B cell (primary cell): ENCODE data around the gene UBQLN4.

Experiments
- EZH2 ChIP-seq: IDR thresholded peaks from 2 replicates; pipeline ENCODE4 v1.6.1; 2012; ENCODE audit warnings: borderline replicate concordance, low read depth, mild to moderate bottlenecking, moderate library complexity, low read length; ENCODE audit not compliant: insufficient read depth, poor library complexity, severe bottlenecking
- TF ChIP-seq, protein P1 (sequence below): fragments of 200-600 bp; IDR thresholded peaks from one replicate; pipeline ENCODE4 v1.8.0; 2022; ENCODE audit warnings: antibody characterized with exemption, mild to moderate bottlenecking

DNA sequence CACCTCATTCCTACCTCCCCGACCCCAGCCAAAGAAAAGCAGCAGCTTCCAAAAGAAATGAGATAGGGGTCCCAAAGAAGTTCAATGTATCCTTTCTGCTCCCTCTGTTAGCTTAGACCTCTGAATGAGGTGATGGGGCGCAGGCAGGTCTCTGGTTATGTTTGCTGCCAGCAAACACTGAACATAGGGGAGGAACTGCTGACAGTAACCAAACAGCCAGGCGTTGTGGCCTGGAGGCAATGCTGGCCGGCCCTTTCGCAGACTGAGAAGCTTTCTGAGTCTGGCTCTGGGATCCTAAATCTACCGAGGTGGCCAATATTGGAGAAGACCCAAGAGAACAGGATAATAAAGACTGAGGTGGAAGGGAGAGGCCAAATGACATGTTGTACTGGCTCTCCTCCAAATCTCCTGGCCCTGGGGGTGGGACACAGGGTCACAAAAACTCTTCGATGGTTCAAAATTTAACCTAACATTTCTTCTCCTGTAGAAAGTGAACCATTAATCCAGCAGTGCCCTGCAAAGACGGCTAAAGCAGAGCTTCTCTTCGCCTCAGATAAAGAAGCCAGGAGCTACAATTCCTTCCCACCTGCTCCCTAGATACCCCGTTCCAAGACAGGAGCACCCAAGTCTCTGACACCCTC, 52.5 kb downstream of the UBQLN4 start:
- no peak for TF ChIP-seq EZH2
- TF ChIP-seq, protein P1, sequence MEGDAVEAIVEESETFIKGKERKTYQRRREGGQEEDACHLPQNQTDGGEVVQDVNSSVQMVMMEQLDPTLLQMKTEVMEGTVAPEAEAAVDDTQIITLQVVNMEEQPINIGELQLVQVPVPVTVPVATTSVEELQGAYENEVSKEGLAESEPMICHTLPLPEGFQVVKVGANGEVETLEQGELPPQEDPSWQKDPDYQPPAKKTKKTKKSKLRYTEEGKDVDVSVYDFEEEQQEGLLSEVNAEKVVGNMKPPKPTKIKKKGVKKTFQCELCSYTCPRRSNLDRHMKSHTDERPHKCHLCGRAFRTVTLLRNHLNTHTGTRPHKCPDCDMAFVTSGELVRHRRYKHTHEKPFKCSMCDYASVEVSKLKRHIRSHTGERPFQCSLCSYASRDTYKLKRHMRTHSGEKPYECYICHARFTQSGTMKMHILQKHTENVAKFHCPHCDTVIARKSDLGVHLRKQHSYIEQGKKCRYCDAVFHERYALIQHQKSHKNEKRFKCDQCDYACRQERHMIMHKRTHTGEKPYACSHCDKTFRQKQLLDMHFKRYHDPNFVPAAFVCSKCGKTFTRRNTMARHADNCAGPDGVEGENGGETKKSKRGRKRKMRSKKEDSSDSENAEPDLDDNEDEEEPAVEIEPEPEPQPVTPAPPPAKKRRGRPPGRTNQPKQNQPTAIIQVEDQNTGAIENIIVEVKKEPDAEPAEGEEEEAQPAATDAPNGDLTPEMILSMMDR: no peak
